Measurements from ENCODE around the gene ELF1.

GRCh38 chr13:40970803-40971202 lies 48.3 kb downstream of the ELF1 start:
- TF ChIP-seq CTCF (IDR thresholded peaks at IDR 0.05) (no peak), POLR2A (IDR thresholded peaks at IDR 0.05) (no peak)
